GM21619 (cell line): ENCODE measurements around the gene GUCD1.

Source experiments
- ATAC-seq: cut with Tn5 transposase; IDR thresholded peaks from one replicate; pipeline ENCODE4 v1.9.1; 2021; ENCODE audit not compliant: unreplicated experiment

Gene GUCD1

GRCh38 chr22:24590596-24591173 is 35.7 kb upstream of the GUCD1 start:
- ATAC-seq: no peak

GRCh38 chr22:24589518-24590030 is 34.6 kb upstream of the GUCD1 start:
- ATAC-seq: no peak

GRCh38 chr22:24588757-24589481 is 34.0 kb upstream of the GUCD1 start:
- ATAC-seq: no peak

- ATAC-seq: no peak
Observed at GRCh38 chr22:24588381-24588756, 33.4 kb upstream of the GUCD1 start.

GRCh38 chr22:24587948-24588347 is 33.0 kb upstream of the GUCD1 start:
- ATAC-seq: no peak

- no peak for ATAC-seq
Observed at GRCh38 chr22:24587251-24587650, 32.3 kb upstream of the GUCD1 start.

- ATAC-seq: no peak
Observed at GRCh38 chr22:24585927-24586546, 31.1 kb upstream of the GUCD1 start.

- ATAC-seq: no peak
Observed at GRCh38 chr22:24585461-24585860, 30.5 kb upstream of the GUCD1 start.

- ATAC-seq: no peak
Observed at GRCh38 chr22:24584871-24585411, 30.0 kb upstream of the GUCD1 start.

GRCh38 chr22:24584166-24584790 is 29.3 kb upstream of the GUCD1 start:
- ATAC-seq: no peak

- ATAC-seq: no peak
Observed at GRCh38 chr22:24583221-24584165, 28.6 kb upstream of the GUCD1 start.

GRCh38 chr22:24582056-24582814 is 27.3 kb upstream of the GUCD1 start:
- no peak for ATAC-seq

GRCh38 chr22:24580276-24580675 is 25.3 kb upstream of the GUCD1 start:
- no peak for ATAC-seq

- ATAC-seq: no peak
Observed at GRCh38 chr22:24579258-24579601, 24.3 kb upstream of the GUCD1 start.

GRCh38 chr22:24578355-24579257 is 23.7 kb upstream of the GUCD1 start:
- no peak for ATAC-seq

- no peak for ATAC-seq
Observed at GRCh38 chr22:24576778-24577177, 21.8 kb upstream of the GUCD1 start.

- ATAC-seq: no peak
Observed at GRCh38 chr22:24571266-24571665, 16.3 kb upstream of the GUCD1 start.

- no peak for ATAC-seq
Observed at GRCh38 chr22:24567668-24568067, 12.7 kb upstream of the GUCD1 start.
